ENCODE measurements around the gene EXOC2. TPM values are rescaled to one million over a fixed set of nuclear protein-coding genes. Genes with fewer than 3 reads are reported as not detected.

Gene EXOC2
- total RNA-seq, 2 experiments from 2014 or later, result 22.5 to 24.8 TPM

DNA sequence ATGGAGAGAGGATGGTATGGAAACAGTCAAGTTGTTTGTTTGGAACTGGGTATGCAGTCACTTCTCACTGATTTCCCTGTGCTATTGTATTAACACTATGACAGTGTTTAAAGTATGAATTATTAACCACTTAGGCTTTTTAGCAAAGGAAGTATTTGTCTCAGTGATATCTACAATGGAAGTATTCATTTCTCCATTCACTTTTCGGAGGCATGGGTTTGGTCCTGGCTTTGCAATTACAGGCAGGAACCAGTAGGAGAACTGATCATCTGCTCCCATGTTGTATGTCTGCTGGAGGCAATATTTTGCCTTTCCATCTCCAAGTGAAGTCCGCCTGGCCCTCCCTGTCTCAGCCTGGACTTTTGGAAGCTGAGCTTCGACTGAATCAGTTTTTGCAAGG lies 30.6 kb upstream of the EXOC2 start:
- CTCF ChIA-PET (ENCODE audit: unreplicated experiment), result no interaction called here
- intact Hi-C loops (cut with micrococcal nuclease; ENCODE audit: unreplicated experiment), result loop anchor here (2.0 to 5.0 kb wide), 2 partner anchors 64 to 131 kb away; no protein-coding TSS in a partner anchor
- no TSS peak for BruUV-seq (replicated peaks)

GRCh38 chr6:722608-723007 lies 29.7 kb upstream of the EXOC2 start:
- ChIA-PET CTCF (ENCODE audit: unreplicated experiment) (no interaction called here), POLR2A (interaction anchor here (0.6 to 1.5 kb wide), 4 partner anchors 8 to 262 kb away, joined by 3 read pairs; no protein-coding TSS in a partner anchor)
- no peaks in the 10 kb centered on the region for H3K9me3 ChIP-seq (ENCODE audit: low read length)
- no peak for TF ChIP-seq CTCF (conservative IDR thresholded peaks at IDR 0.05; ENCODE audit: low read length)
- TF ChIP-seq EZH2phosphoT487 (IDR thresholded peaks at IDR 0.05; ENCODE audit: borderline replicate concordance, low read depth, low read length), result no peak
- no peak overlapping the region for H3K27ac ChIP-seq (ENCODE audit: low read depth, low read length, poor library complexity, severe bottlenecking)
- H3K79me2 ChIP-seq (ENCODE audit: insufficient read depth, low read depth, low read length), result no peaks in the 10 kb centered on the region
- H3K9me2 ChIP-seq (ENCODE audit: insufficient read depth, low read length), result no peaks in the 10 kb centered on the region
- H4K20me1 ChIP-seq (ENCODE audit: insufficient read depth, low read length), result no peaks in the 10 kb centered on the region
- DNase-seq (ENCODE audit: low spot score), result peak; percentile 32
- no peak overlapping the region for H3K4me3 ChIP-seq (ENCODE audit: low read depth, low read length, poor library complexity, severe bottlenecking)
- H2AFZ ChIP-seq (ENCODE audit: low read length), result peak overlapping the region; percentile 47; the same call in 1 of the 2 replicates
- intact Hi-C loops (cut with micrococcal nuclease; ENCODE audit: unreplicated experiment), result loop anchor here (2.0 to 5.0 kb wide), 2 partner anchors 65 to 130 kb away; no protein-coding TSS in a partner anchor
- BruUV-seq (replicated peaks), result no TSS peak
- 0 out of 2 replicates have a peak overlapping the region, but pooled peaks have one; percentile 44 for H3K4me2 ChIP-seq (ENCODE audit: low read length)
- H3K4me1 ChIP-seq (ENCODE audit: insufficient read depth, low read length, poor library complexity, severe bottlenecking), result peaks cover 10% of the 10 kb centered on the region
- no peaks in the 10 kb centered on the region for H3K36me3 ChIP-seq (ENCODE audit: insufficient read depth, low read length)

More for the DNA sequence above, 30.6 kb upstream of the EXOC2 start:
- Histone ChIP-seq H3K4me3 (ENCODE audit: low read depth, low read length, poor library complexity, severe bottlenecking) (no peak overlapping the region), H4K20me1 (ENCODE audit: insufficient read depth, low read length) (no peaks in the 10 kb centered on the region), H3K79me2 (ENCODE audit: insufficient read depth, low read depth, low read length) (no peaks in the 10 kb centered on the region), H3K4me2 (ENCODE audit: low read length) (no peak overlapping the region), H3K9me3 (ENCODE audit: low read length) (no peaks in the 10 kb centered on the region), H2AFZ (ENCODE audit: low read length) (no peak overlapping the region), H3K9me2 (ENCODE audit: insufficient read depth, low read length) (no peaks in the 10 kb centered on the region), H3K27ac (ENCODE audit: low read depth, low read length, poor library complexity, severe bottlenecking) (no peak overlapping the region), H3K4me1 (ENCODE audit: insufficient read depth, low read length, poor library complexity, severe bottlenecking) (peaks cover 10% of the 10 kb centered on the region), H3K36me3 (ENCODE audit: insufficient read depth, low read length) (no peaks in the 10 kb centered on the region)
- no peak for DNase-seq (ENCODE audit: low spot score)
- POLR2A ChIA-PET, result interaction anchor here (0.7 kb wide), 1 partner anchor 12 kb away, joined by 6 read pairs; no protein-coding TSS in a partner anchor
- 0 out of 2 replicates have a peak, but pooled peaks have one; percentile 7 for TF ChIP-seq CTCF (conservative IDR thresholded peaks at IDR 0.05; ENCODE audit: low read length)
- no peak for TF ChIP-seq EZH2phosphoT487 (IDR thresholded peaks at IDR 0.05; ENCODE audit: borderline replicate concordance, low read depth, low read length)

DNA sequence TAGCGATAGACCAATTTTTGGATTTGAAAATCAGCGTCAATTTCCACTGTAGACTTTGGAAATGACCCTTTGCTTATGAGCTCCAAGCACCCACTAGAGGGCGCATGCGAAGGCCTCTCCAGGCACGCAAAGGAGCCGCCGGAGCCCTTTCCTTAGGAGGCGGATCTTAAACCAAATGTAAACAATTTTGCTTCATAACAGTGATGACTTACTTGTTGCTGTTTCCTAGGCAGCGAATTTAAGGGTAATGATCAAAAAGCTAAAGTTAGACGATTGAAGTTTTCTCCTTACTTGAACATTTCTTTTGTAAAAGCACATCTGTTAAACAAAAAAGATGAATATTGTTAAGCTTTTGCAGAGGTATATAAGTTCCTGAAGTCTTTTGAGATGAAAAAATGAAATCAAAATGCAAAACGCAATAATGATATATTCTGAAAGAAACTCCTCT lies 29.2 kb upstream of the EXOC2 start:
- peak overlapping the region; percentile 47; the same call in 1 of the 2 replicates for H2AFZ ChIP-seq (ENCODE audit: low read length)
- no peak overlapping the region for H3K4me3 ChIP-seq (ENCODE audit: low read depth, low read length, poor library complexity, severe bottlenecking)
- peaks cover 10% of the 10 kb centered on the region for H3K4me1 ChIP-seq (ENCODE audit: insufficient read depth, low read length, poor library complexity, severe bottlenecking)

More for the DNA sequence above, 29.2 kb upstream of the EXOC2 start:
- TF ChIP-seq EZH2phosphoT487 (IDR thresholded peaks at IDR 0.05; ENCODE audit: borderline replicate concordance, low read depth, low read length) (no peak), CTCF (conservative IDR thresholded peaks at IDR 0.05; ENCODE audit: low read length) (peak; percentile 99)
- no peaks in the 10 kb centered on the region for H3K9me3 ChIP-seq (ENCODE audit: low read length)
- no TSS peak for BruUV-seq (replicated peaks)
- H3K4me2 ChIP-seq (ENCODE audit: low read length), result peak overlapping the region; percentile 44; the same call in 1 of the 2 replicates
- intact Hi-C loops (cut with micrococcal nuclease; ENCODE audit: unreplicated experiment), result loop anchor here (2.0 to 5.0 kb wide), 2 partner anchors 65 to 129 kb away; no protein-coding TSS in a partner anchor
- H3K9me2 ChIP-seq (ENCODE audit: insufficient read depth, low read length), result no peaks in the 10 kb centered on the region
- POLR2A ChIA-PET, result interaction anchor here (0.6 to 1.6 kb wide), 5 partner anchors 8 to 262 kb away, joined by 3 to 8 read pairs (median 3); no protein-coding TSS in a partner anchor
- DNase-seq (ENCODE audit: low spot score), result peak; percentile 77
- no peak overlapping the region for H3K27ac ChIP-seq (ENCODE audit: low read depth, low read length, poor library complexity, severe bottlenecking)
- H3K79me2 ChIP-seq (ENCODE audit: insufficient read depth, low read depth, low read length), result no peaks in the 10 kb centered on the region
- CTCF ChIA-PET (ENCODE audit: unreplicated experiment), result no interaction called here
- H4K20me1 ChIP-seq (ENCODE audit: insufficient read depth, low read length), result no peaks in the 10 kb centered on the region
- no peaks in the 10 kb centered on the region for H3K36me3 ChIP-seq (ENCODE audit: insufficient read depth, low read length)

Measured in OCI-LY7 (cell line).